ENCODE data around the gene CRACR2B. TPM values are rescaled to one million over a fixed set of nuclear protein-coding genes. Genes with fewer than 3 reads are reported as not detected.

The CRACR2B gene
- total and polyA plus RNA-seq, 3 experiments from 2014 or later: 2.4 to 3.6 TPM; not detected in 1

GRCh38 chr11:802693-803466 is 24.8 kb upstream of the CRACR2B start:
- H3K27me3 ChIP-seq (ENCODE audit: insufficient read depth, low read length, poor library complexity, severe bottlenecking): no peaks in the 10 kb centered on the region
- DNase-seq: no peak
- H3K4me1 ChIP-seq (ENCODE audit: insufficient read depth, low read length): peaks cover 11% of the 10 kb centered on the region
- H3K36me3 Mint-ChIP-seq: no peaks in the 10 kb centered on the region
- H3K4me3 ChIP-seq (ENCODE audit: low read length): no peak overlapping the region
- peaks cover 3 to 18% (median 6%) of the 10 kb centered on the region in 3 donors for H3K4me1 Mint-ChIP-seq
- no peaks in the 10 kb centered on the region for H3K9me3 ChIP-seq (ENCODE audit: low read length)
- no peaks in the 10 kb centered on the region for H3K36me3 ChIP-seq (ENCODE audit: insufficient read depth, low read length)
- no peaks in the 10 kb centered on the region for H3K9me3 Mint-ChIP-seq
- peak overlapping the region in 3 of 7 donors; percentile 2 to 23 (median 19) for H3K4me3 Mint-ChIP-seq
- H3K27ac ChIP-seq (ENCODE audit: low read depth, low read length): no peak overlapping the region
- POLR2A ChIA-PET: interaction anchor here (1.6 kb wide), 1 partner anchor 17 kb away, joined by 5 read pairs; the partner anchor contains the start of gene PNPLA2
- no peak overlapping the region for H3K27ac Mint-ChIP-seq
- CTCF ChIA-PET: no interaction called here
- H3K27me3 Mint-ChIP-seq: no peaks in the 10 kb centered on the region

DNA sequence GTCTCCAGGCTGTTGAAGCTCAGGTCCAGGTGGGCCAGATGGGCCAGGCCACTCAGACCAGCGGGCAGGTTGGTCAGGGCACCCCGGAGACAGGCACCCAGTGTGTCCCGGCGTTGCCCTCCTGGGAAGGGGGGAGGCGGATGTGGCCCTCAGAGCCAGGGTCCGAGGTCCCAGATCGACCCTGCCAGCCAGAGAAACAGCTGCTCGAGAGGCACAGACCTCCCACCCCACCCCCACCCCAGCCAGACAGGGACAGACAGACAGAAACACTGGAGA is 24.3 kb upstream of the CRACR2B start:
- CTCF ChIA-PET: no interaction called here

DNA sequence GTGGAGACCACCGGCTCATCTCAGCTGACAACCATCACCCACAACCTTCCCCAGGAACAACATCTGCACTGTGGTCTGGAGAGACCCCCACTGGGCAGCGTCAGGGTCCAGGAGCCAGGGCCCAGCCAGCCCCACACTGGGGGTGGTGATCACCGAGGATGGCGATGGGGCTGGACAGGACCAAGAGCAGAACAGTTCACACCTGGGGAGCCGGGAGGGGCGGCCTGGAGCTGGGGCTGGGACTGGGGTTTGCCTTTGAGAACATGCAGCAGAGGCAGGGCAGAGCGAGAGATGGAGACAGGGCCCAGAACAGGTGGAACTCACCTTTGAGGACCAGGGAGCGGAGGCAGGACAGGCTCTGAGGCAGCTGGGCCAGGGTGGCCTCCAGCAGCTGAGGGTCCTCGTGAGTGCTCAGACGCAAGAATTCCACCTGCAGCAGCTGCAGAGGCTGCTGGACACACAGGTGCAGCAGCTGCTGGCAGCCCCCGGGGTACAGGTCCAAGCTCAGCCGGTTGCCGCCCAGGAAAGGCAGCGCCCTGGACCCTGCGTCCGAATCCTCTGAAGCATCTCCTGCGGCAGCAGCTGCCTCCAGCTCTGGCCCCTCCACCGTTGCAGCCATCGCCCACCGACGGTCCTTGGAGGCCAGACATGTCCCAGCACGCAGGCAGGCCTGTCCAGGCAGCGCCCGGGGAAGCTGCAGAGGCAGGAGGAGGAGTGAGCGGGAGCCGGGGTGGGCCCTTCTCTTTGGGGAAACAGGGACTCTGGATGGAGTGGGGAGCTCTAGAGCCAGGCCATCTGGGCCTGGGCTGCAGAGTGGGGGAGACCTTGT is 23.7 kb upstream of the CRACR2B start:
- peak overlapping the region; percentile 43 for H3K27ac ChIP-seq (ENCODE audit: low read depth, low read length)
- ChIA-PET CTCF (no interaction called here), POLR2A (interaction anchor here (0.7 to 1.6 kb wide), 2 partner anchors 16 to 28 kb away, joined by 5 read pairs; partner anchors contain the start of genes CD151 and PNPLA2)
- Mint-ChIP-seq H3K4me1 (peaks cover 13 to 26% (median 13%) of the 10 kb centered on the region in 3 donors), H3K4me3 (peak overlapping the region; percentile 70 to 91 (median 80)), H3K27ac (peak overlapping the region in 4 of 8 donors; percentile 68 to 92 (median 87)), H3K9me3 (no peaks in the 10 kb centered on the region), H3K27me3 (no peaks in the 10 kb centered on the region), H3K36me3 (no peaks in the 10 kb centered on the region)
- DNase-seq: no peak
- H3K36me3 ChIP-seq (ENCODE audit: insufficient read depth, low read length): no peaks in the 10 kb centered on the region
- no peaks in the 10 kb centered on the region for H3K27me3 ChIP-seq (ENCODE audit: insufficient read depth, low read length, poor library complexity, severe bottlenecking)
- peak overlapping the region; percentile 56 for H3K4me3 ChIP-seq (ENCODE audit: low read length)
- peaks cover 19% of the 10 kb centered on the region for H3K4me1 ChIP-seq (ENCODE audit: insufficient read depth, low read length)
- no peaks in the 10 kb centered on the region for H3K9me3 ChIP-seq (ENCODE audit: low read length)

More for the DNA sequence above, 24.3 kb upstream of the CRACR2B start:
- DNase-seq: no peak
- Mint-ChIP-seq H3K27ac (no peak overlapping the region), H3K27me3 (no peaks in the 10 kb centered on the region), H3K9me3 (no peaks in the 10 kb centered on the region), H3K4me3 (peak overlapping the region in 1 of 7 donors; percentile 39), H3K4me1 (peaks cover 7 to 20% (median 8%) of the 10 kb centered on the region in 3 donors), H3K36me3 (no peaks in the 10 kb centered on the region)
- Histone ChIP-seq H3K4me1 (ENCODE audit: insufficient read depth, low read length) (peaks cover 13% of the 10 kb centered on the region), H3K36me3 (ENCODE audit: insufficient read depth, low read length) (no peaks in the 10 kb centered on the region), H3K27me3 (ENCODE audit: insufficient read depth, low read length, poor library complexity, severe bottlenecking) (no peaks in the 10 kb centered on the region), H3K27ac (ENCODE audit: low read depth, low read length) (no peak overlapping the region), H3K9me3 (ENCODE audit: low read length) (no peaks in the 10 kb centered on the region), H3K4me3 (ENCODE audit: low read length) (no peak overlapping the region)
- POLR2A ChIA-PET: interaction anchor here (1.6 kb wide), 1 partner anchor 16 kb away, joined by 5 read pairs; the partner anchor contains the start of gene PNPLA2

- CTCF ChIA-PET: interaction anchor here (1.7 kb wide), 1 partner anchor 15 kb away, joined by 5 read pairs; the partner anchor contains the start of gene PNPLA2
- peak overlapping the region; percentile 56 for H3K4me3 ChIP-seq (ENCODE audit: low read length)
- Mint-ChIP-seq H3K4me1 (peaks cover 14 to 29% (median 15%) of the 10 kb centered on the region in 3 donors), H3K4me3 (peak overlapping the region; percentile 70 to 91 (median 80)), H3K27ac (peak overlapping the region in 5 of 8 donors; percentile 54 to 88 (median 86)), H3K27me3 (no peaks in the 10 kb centered on the region), H3K9me3 (no peaks in the 10 kb centered on the region), H3K36me3 (peaks cover 0 to 2% (median 0%) of the 10 kb centered on the region in 3 donors)
- H3K36me3 ChIP-seq (ENCODE audit: insufficient read depth, low read length): no peaks in the 10 kb centered on the region
- H3K4me1 ChIP-seq (ENCODE audit: insufficient read depth, low read length): peaks cover 19% of the 10 kb centered on the region
- peak overlapping the region; percentile 43 for H3K27ac ChIP-seq (ENCODE audit: low read depth, low read length)
- no peaks in the 10 kb centered on the region for H3K27me3 ChIP-seq (ENCODE audit: insufficient read depth, low read length, poor library complexity, severe bottlenecking)
- POLR2A ChIA-PET: interaction anchor here (0.6 to 1.6 kb wide), 4 partner anchors 15 to 156 kb away, joined by 4 to 5 read pairs (median 4); partner anchors contain the start of genes CD151 and PNPLA2
- no peak for DNase-seq
- H3K9me3 ChIP-seq (ENCODE audit: low read length): no peaks in the 10 kb centered on the region
These were observed 23.1 kb upstream of the CRACR2B start for GRCh38 chr11:804599-804964.

DNA sequence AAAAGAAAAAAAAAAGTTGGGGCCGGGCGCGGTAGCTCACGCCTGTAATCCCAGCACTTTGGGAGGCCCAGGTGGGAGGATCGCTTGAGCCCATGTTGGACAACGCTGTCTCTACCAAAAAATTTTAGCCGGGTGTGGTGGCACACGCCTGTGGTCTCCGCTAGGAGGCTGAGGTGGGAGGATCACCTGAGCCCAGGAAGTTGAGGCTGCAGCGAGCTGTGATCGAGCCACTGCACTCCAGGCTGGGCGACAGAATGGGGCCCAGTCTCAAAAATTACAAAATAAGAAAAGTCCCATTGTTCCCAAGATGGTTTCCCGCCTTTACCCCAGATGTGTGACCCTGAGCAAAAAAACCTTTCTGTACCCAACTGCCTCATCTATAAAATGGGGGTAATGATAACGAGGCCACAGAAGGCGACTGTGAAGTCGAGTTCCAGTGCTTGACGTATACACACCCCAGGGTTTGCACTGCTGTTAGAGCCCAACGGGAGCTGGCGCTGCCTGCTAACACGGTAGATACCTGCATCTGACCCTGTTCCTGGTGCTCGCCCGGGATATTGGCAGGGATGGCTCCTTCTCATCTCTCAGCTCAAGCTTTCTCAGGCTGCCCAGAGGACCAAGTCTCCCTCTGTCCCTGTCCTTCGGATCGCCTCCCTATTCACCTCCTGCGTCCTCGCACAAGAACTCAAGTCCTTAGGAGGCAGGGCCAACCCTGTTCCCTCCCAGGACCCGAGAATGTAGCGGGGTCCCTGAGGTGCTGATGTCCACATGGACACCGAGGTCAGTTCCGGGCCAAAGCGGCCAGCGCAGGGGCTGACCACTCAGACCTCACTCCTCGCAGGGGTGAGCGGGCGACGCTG is 19.1 kb upstream of the CRACR2B start:
- Histone ChIP-seq H3K27me3 (ENCODE audit: insufficient read depth, low read length, poor library complexity, severe bottlenecking) (no peaks in the 10 kb centered on the region), H3K9me3 (ENCODE audit: low read length) (no peaks in the 10 kb centered on the region), H3K4me3 (ENCODE audit: low read length) (peak overlapping the region; percentile 100), H3K36me3 (ENCODE audit: insufficient read depth, low read length) (peaks cover 20% of the 10 kb centered on the region), H3K4me1 (ENCODE audit: insufficient read depth, low read length) (peaks cover 35% of the 10 kb centered on the region), H3K27ac (ENCODE audit: low read depth, low read length) (peak overlapping the region; percentile 92)
- ChIA-PET POLR2A (interaction anchor here (0.6 to 2.0 kb wide), 9 partner anchors 10 to 601 kb away, joined by 3 to 38 read pairs (median 3); partner anchors contain the start of genes BET1L, CD151, HRAS and PNPLA2), CTCF (interaction anchor here (1.4 to 1.6 kb wide), 2 partner anchors 11 to 14 kb away, joined by 4 to 5 read pairs; no protein-coding TSS in a partner anchor)
- Mint-ChIP-seq H3K27ac (peak overlapping the region; percentile 92 to 100 (median 98)), H3K27me3 (no peaks in the 10 kb centered on the region), H3K4me1 (peaks cover 33 to 59% (median 34%) of the 10 kb centered on the region in 3 donors), H3K4me3 (peak overlapping the region; percentile 94 to 100 (median 95)), H3K36me3 (peaks cover 0 to 35% (median 2%) of the 10 kb centered on the region in 3 donors), H3K9me3 (no peaks in the 10 kb centered on the region)
- DNase-seq: peak in 3 of 5 donors; percentile 50 to 75 (median 51)

DNA sequence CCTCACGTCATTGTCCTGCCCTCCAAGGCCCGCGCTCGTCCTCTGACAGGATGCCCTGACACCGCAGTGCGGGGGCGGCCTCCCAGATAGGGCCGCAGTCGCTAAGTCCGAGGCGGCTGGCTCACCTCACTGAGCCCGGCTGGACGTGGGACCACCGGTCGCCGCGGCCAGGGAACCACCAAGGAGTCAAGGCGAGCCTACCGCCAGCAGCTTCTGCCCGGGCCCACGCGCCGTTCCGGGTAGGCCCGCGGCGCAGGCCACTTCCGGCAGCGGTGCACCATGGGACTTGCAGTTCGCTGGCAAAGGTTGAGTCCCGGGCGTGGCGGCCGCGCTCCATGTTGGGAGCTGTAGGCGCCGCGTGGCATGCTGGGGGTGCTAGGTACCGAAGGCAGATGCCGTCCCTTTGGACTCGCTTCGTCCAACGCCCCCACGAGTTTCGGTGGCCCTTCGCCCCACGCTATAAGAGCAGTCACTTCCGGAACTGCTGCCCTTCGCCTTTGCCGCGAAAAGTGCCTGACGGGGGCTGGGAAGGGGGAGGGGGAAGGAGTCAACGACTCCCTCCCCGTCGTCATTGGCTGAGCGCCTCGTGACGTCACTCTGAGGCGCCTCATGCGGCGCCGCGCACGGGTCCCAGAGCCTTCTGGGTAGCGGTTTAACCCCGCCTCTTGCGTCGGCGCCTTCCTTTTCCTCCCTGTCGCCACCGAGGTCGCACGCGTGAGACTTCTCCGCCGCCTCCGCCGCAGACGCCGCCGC is 18.3 kb upstream of the CRACR2B start, which contains the start of gene RPLP2:
TSS of gene RPLP2 (plus strand) at position 681 of the 753 bp plus-strand sequence. CDS start 268 bp downstream, outside the sequence.
- Mint-ChIP-seq H3K27ac (peak within 1 kb of the TSS; percentile 97 to 100 (median 98)), H3K36me3 (peaks cover 0 to 38% (median 2%) of the 10 kb centered on the region in 3 donors), H3K4me3 (peak within 1 kb of the TSS; percentile 94 to 100 (median 95)), H3K9me3 (no peaks in the 10 kb centered on the region), H3K4me1 (peaks cover 33 to 51% (median 34%) of the 10 kb centered on the region in 3 donors), H3K27me3 (no peaks in the 10 kb centered on the region)
- H3K4me1 ChIP-seq (ENCODE audit: insufficient read depth, low read length): peaks cover 27% of the 10 kb centered on the region
- ChIA-PET POLR2A (interaction anchor here (0.6 to 2.0 kb wide), 10 partner anchors 10 to 602 kb away, joined by 3 to 38 read pairs (median 4); partner anchors contain the start of genes BET1L, CD151, HRAS and PNPLA2), CTCF (interaction anchor here (1.4 to 1.6 kb wide), 2 partner anchors 10 to 13 kb away, joined by 4 to 5 read pairs; no protein-coding TSS in a partner anchor)
- H3K9me3 ChIP-seq (ENCODE audit: low read length): no peaks in the 10 kb centered on the region
- H3K27ac ChIP-seq (ENCODE audit: low read depth, low read length): peak within 1 kb of the TSS; percentile 92
- H3K27me3 ChIP-seq (ENCODE audit: insufficient read depth, low read length, poor library complexity, severe bottlenecking): no peaks in the 10 kb centered on the region
- DNase-seq: peak; percentile 95 to 98 (median 97)
- H3K4me3 ChIP-seq (ENCODE audit: low read length): peak within 1 kb of the TSS; percentile 100
- H3K36me3 ChIP-seq (ENCODE audit: insufficient read depth, low read length): peaks cover 20% of the 10 kb centered on the region
